SK-MEL-5 (cell line): ENCODE data around the gene ANKZF1. TPM values are rescaled to one million over a fixed set of nuclear protein-coding genes. Genes with fewer than 3 reads are reported as not detected.
A peak's percentile ranks its signal among the peaks of the same experiment; 100 is the strongest.
"Not testable (repeated sequence)": the region's sequence is repeated elsewhere in the genome, so short reads cannot be mapped to it uniquely, and the experiment has no call there.

ENCODE experiments used
- DNase-seq: peaks from one replicate; pipeline ENCODE4 v3.0.0-alpha.2; 2016; ENCODE audit warnings: low read depth, low spot score
- in situ Hi-C: cut with HindIII; loops from 2 replicates; pipeline ENCODE4 v1.10.0; 2016; ENCODE audit warnings: low sequenced_read_pairs, high pct_unique_total_duplicates, low pct_unique_long_range_greater_than_20kb
- total RNA-seq: library from RNA; depleted of rRNA; stranded (reverse); fragments of >200 nt; shearing (Covaris generic); gene quantifications from 2 replicates; pipeline ENCODE4 v1.2.3, GENCODE V29; 2014

The ANKZF1 gene
- total RNA-seq, 1 experiment from 2014 or later, result 43.5 TPM

GRCh38 chr2:219247678-219248642, 18.4 kb downstream of the ANKZF1 start:
- in situ Hi-C loops, result no loop called here
- no peak for DNase-seq

GRCh38 chr2:219248845-219249202, 19.2 kb downstream of the ANKZF1 start:
- in situ Hi-C loops, result no loop called here
- DNase-seq, result no peak

GRCh38 chr2:219249203-219249980, 19.8 kb downstream of the ANKZF1 start:
- in situ Hi-C loops, result no loop called here
- peak; percentile 49 for DNase-seq

GRCh38 chr2:219250049-219250781, 20.6 kb downstream of the ANKZF1 start:
- no peak for DNase-seq
- in situ Hi-C loops, result no loop called here

GRCh38 chr2:219251656-219252055, 22.1 kb downstream of the ANKZF1 start:
- DNase-seq, result no peak
- in situ Hi-C loops, result no loop called here

GRCh38 chr2:219252084-219252483, 22.5 kb downstream of the ANKZF1 start:
- in situ Hi-C loops, result no loop called here
- no peak for DNase-seq

- no peak for DNase-seq
- in situ Hi-C loops, result no loop called here
These were observed 22.9 kb downstream of the ANKZF1 start for GRCh38 chr2:219252570-219252899.

- DNase-seq, result no peak
- in situ Hi-C loops, result no loop called here
These were observed 23.5 kb downstream of the ANKZF1 start, which contains the start of gene TUBA4B for GRCh38 chr2:219252900-219253752. TUBA4B (plus strand) TSS chr2:219253243; CDS start chr2:219253408, 165 bp downstream.

- in situ Hi-C loops, result no loop called here
- DNase-seq, result peak; percentile 51
These were observed 24.4 kb downstream of the ANKZF1 start, which contains the start of gene TUBA4A for GRCh38 chr2:219253753-219254589. TUBA4A (minus strand) TSS chr2:219253918; CDS start chr2:219253858, 60 bp downstream.

GRCh38 chr2:219254590-219255201, 25.1 kb downstream of the ANKZF1 start:
- no peak for DNase-seq

GRCh38 chr2:219258942-219259341, 29.3 kb downstream of the ANKZF1 start:
- DNase-seq, in situ Hi-C loops: not testable (repeated sequence)

More at GRCh38 chr2:219254590-219255201, 25.1 kb downstream of the ANKZF1 start:
- in situ Hi-C loops, result no loop called here

- no peak for DNase-seq
- in situ Hi-C loops, result no loop called here
These were observed 31.6 kb downstream of the ANKZF1 start for GRCh38 chr2:219261024-219261855.

- in situ Hi-C loops, result no loop called here
- no peak for DNase-seq
These were observed 36.6 kb downstream of the ANKZF1 start for GRCh38 chr2:219266232-219266631.

- in situ Hi-C loops, result no loop called here
- DNase-seq, result no peak
These were observed 37.3 kb downstream of the ANKZF1 start for GRCh38 chr2:219266886-219267285.

- DNase-seq, result no peak
- in situ Hi-C loops, result no loop called here
These were observed 38.7 kb downstream of the ANKZF1 start for GRCh38 chr2:219268294-219268693.
